Hepatocyte (in vitro differentiated cells): Measurements from ENCODE around the gene PDZD7. TPM values are rescaled to one million over a fixed set of nuclear protein-coding genes. Genes with fewer than 3 reads are reported as not detected.

Source experiments
- DNase-seq: peaks from one replicate; pipeline ENCODE4 v3.0.0-alpha.2; 2016; ENCODE audit warnings: low spot score
- H2AFZ ChIP-seq: fragments of 200-600 bp; sonication (generic); 2 replicates; pipeline ENCODE4 v1.6.0; 2016; ENCODE audit warnings: antibody characterized with exemption, mild to moderate bottlenecking
- H3K27ac ChIP-seq: fragments of 200-600 bp; sonication (generic); 2 replicates; pipeline ENCODE4 v1.5.1; 2016; ENCODE audit warnings: mild to moderate bottlenecking
- H3K27me3 ChIP-seq: fragments of 200-600 bp; sonication (generic); 2 replicates; pipeline ENCODE4 v1.6.1; 2016
- H3K36me3 ChIP-seq: fragments of 200-600 bp; sonication (generic); replicated peaks from 2 replicates; pipeline ENCODE4 v1.5.1; 2016; ENCODE audit warnings: low read depth; ENCODE audit not compliant: insufficient read depth
- H3K4me1 ChIP-seq: fragments of 200-600 bp; sonication (generic); 2 replicates; pipeline ENCODE4 v1.5.1; 2016; ENCODE audit warnings: mild to moderate bottlenecking, moderate library complexity; ENCODE audit not compliant: insufficient read depth
- H3K4me2 ChIP-seq: fragments of 200-600 bp; sonication (generic); 2 replicates; pipeline ENCODE4 v1.6.0; 2016
- H3K4me3 ChIP-seq: fragments of 200-600 bp; sonication (generic); 2 replicates; pipeline ENCODE4 v1.5.1; 2016; ENCODE audit warnings: mild to moderate bottlenecking
- H3K79me2 ChIP-seq: fragments of 200-600 bp; sonication (generic); 2 replicates; pipeline ENCODE4 v1.6.0; 2017; ENCODE audit warnings: mild to moderate bottlenecking
- H3K9me2 ChIP-seq: fragments of 200-600 bp; sonication (generic); replicated peaks from 2 replicates; pipeline ENCODE4 v1.6.0; 2017; ENCODE audit warnings: mild to moderate bottlenecking; ENCODE audit not compliant: insufficient read depth
- H3K9me3 ChIP-seq: fragments of 200-600 bp; sonication (generic); 2 replicates; pipeline ENCODE4 v1.5.1; 2016; ENCODE audit warnings: low read depth, mild to moderate bottlenecking
- H4K20me1 ChIP-seq: fragments of 200-600 bp; sonication (generic); 2 replicates; pipeline ENCODE4 v1.6.0; 2016; ENCODE audit warnings: mild to moderate bottlenecking; ENCODE audit not compliant: insufficient read depth, poor library complexity, severe bottlenecking
- CTCF ChIP-seq: fragments of 200-600 bp; sonication (generic); IDR thresholded peaks from 2 replicates; pipeline ENCODE4 v1.5.1; 2016; ENCODE audit warnings: antibody characterized with exemption, mild to moderate bottlenecking; ENCODE audit not compliant: poor library complexity
- EZH2 ChIP-seq: fragments of 200-600 bp; sonication (generic); IDR thresholded peaks from 2 replicates; pipeline ENCODE4 v1.6.1; 2016; ENCODE audit warnings: antibody characterized with exemption, mild to moderate bottlenecking, borderline replicate concordance
- EZH2phosphoT487 ChIP-seq: fragments of 200-600 bp; sonication (generic); IDR thresholded peaks from one replicate; pipeline ENCODE4 v1.6.1; 2018; ENCODE audit warnings: antibody characterized with exemption, mild to moderate bottlenecking, low read depth, moderate library complexity; ENCODE audit not compliant: unreplicated experiment, severe bottlenecking
- WGBS: methylation state at CpG from one replicate; pipeline ENCODE4 v1.1.6; 2016; ENCODE audit warnings: low lambda C conversion rate; ENCODE audit errors: missing lambda C conversion rate; 5-methylcytosine and 5-hydroxymethylcytosine counted together
- polyA plus RNA-seq: library from polyadenylated mRNA; unstranded; fragments of >200 nt; fragmentation: Nextera tagmentation; extraction: Ambion mirVana; gene quantifications from 2 replicates; pipeline ENCODE4 v1.2.1, GENCODE V29; 2016
- total RNA-seq: library from RNA; depleted of rRNA; stranded (reverse); fragments of >200 nt; gene quantifications from 2 replicates; pipeline ENCODE4 v1.2.3, GENCODE V29; 2014

PDZD7 gene
- total and polyA plus RNA-seq, 2 experiments from 2014 or later = 6.0 to 8.4 TPM

- no peak overlapping the region for H3K4me2 ChIP-seq
- WGBS = 95% methylated on average over 5 of the region's 5 CpGs
- no peaks in the 10 kb centered on the region for H3K36me3 ChIP-seq
- H3K27me3 ChIP-seq = no peaks in the 10 kb centered on the region
- no peak overlapping the region for H2AFZ ChIP-seq
- H4K20me1 ChIP-seq = no peaks in the 10 kb centered on the region
- no peak for TF ChIP-seq EZH2
- TF ChIP-seq EZH2phosphoT487 = no peak
- no peak overlapping the region for H3K27ac ChIP-seq
- H3K9me3 ChIP-seq = no peaks in the 10 kb centered on the region
- H3K9me2 ChIP-seq = no peaks in the 10 kb centered on the region
- H3K4me1 ChIP-seq = peaks cover 9% of the 10 kb centered on the region
- no peak overlapping the region for H3K4me3 ChIP-seq
- H3K79me2 ChIP-seq = peaks cover 5% of the 10 kb centered on the region
- no peak for DNase-seq
Measured at GRCh38 chr10:100981178-100981772, 49.7 kb downstream of the PDZD7 start.

GRCh38 chr10:100980711-100981110 is 50.2 kb downstream of the PDZD7 start:
- WGBS = 97% methylated on average over 7 of the region's 7 CpGs
- H3K79me2 ChIP-seq = no peaks in the 10 kb centered on the region
- H3K9me2 ChIP-seq = no peaks in the 10 kb centered on the region
- H3K9me3 ChIP-seq = no peaks in the 10 kb centered on the region
- no peak overlapping the region for H3K4me2 ChIP-seq
- no peak overlapping the region for H3K27ac ChIP-seq
- no peaks in the 10 kb centered on the region for H3K27me3 ChIP-seq
- no peak overlapping the region for H2AFZ ChIP-seq
- H3K4me3 ChIP-seq = no peak overlapping the region
- DNase-seq = no peak
- TF ChIP-seq EZH2 (no peak), CTCF (no peak), EZH2phosphoT487 (no peak)
- H3K36me3 ChIP-seq = no peaks in the 10 kb centered on the region
- H3K4me1 ChIP-seq = peaks cover 4% of the 10 kb centered on the region
- no peaks in the 10 kb centered on the region for H4K20me1 ChIP-seq

- 92% methylated on average over 2 of the region's 2 CpGs for WGBS
- H3K9me2 ChIP-seq = no peaks in the 10 kb centered on the region
- H2AFZ ChIP-seq = no peak overlapping the region
- TF ChIP-seq CTCF = no peak
- no peak for TF ChIP-seq EZH2phosphoT487
- TF ChIP-seq EZH2 = no peak
- H3K36me3 ChIP-seq = no peaks in the 10 kb centered on the region
- H3K4me3 ChIP-seq = no peak overlapping the region
- no peak for DNase-seq
- H3K27me3 ChIP-seq = no peaks in the 10 kb centered on the region
- no peaks in the 10 kb centered on the region for H4K20me1 ChIP-seq
- H3K27ac ChIP-seq = no peak overlapping the region
- no peaks in the 10 kb centered on the region for H3K79me2 ChIP-seq
- no peaks in the 10 kb centered on the region for H3K9me3 ChIP-seq
- peaks cover under 1% of the 10 kb centered on the region for H3K4me1 ChIP-seq
- no peak overlapping the region for H3K4me2 ChIP-seq
Measured at GRCh38 chr10:100980311-100980710, 50.6 kb downstream of the PDZD7 start.

GRCh38 chr10:100979791-100980272 is 51.1 kb downstream of the PDZD7 start:
- no peak overlapping the region for H3K4me2 ChIP-seq
- no peaks in the 10 kb centered on the region for H3K9me2 ChIP-seq
- no peaks in the 10 kb centered on the region for H3K4me1 ChIP-seq
- H4K20me1 ChIP-seq = no peaks in the 10 kb centered on the region
- TF ChIP-seq EZH2phosphoT487 (no peak), EZH2 (no peak), CTCF (no peak)
- H3K27me3 ChIP-seq = no peaks in the 10 kb centered on the region
- no peaks in the 10 kb centered on the region for H3K79me2 ChIP-seq
- H3K9me3 ChIP-seq = no peaks in the 10 kb centered on the region
- no peak overlapping the region for H3K4me3 ChIP-seq
- no peak overlapping the region for H3K27ac ChIP-seq
- DNase-seq = no peak
- over 99% methylated on average over 16 of the region's 16 CpGs for WGBS
- no peaks in the 10 kb centered on the region for H3K36me3 ChIP-seq
- H2AFZ ChIP-seq = no peak overlapping the region
